ENCODE data around the gene TMEM272.
A peak's percentile ranks its signal among the peaks of the same experiment; 100 is the strongest.

TMEM272 gene

DNA sequence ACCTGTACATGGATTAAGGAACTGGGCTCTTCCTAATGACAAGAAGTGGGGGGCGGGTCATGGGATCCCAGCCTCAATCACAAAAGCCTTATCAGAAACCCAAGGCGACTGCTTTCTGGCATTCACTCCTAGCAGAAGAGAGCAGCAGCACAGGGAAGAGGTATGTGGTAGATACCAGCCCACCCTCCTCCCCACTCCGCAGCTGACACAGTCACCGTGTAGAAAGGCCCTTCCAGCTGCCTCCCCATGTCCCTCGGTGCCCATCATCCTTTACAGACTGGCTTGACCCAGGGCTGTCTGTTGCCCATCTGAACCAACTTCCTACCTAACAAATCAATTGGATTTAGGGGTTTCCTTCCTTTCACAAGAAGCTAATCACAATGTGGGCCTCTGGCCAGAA lies 37.9 kb downstream of the TMEM272 start:
- Histone ChIP-seq H3K27ac (replicated peaks) (no peak overlapping the region), H3K4me3 (replicated peaks; ENCODE audit: insufficient read depth, low read length) (no peak overlapping the region), H3K27me3 (ENCODE audit: insufficient read depth, poor library complexity, severe bottlenecking) (no peaks in the 10 kb centered on the region)
- DNase-seq (ENCODE audit: low read depth in 1 of 2, low spot score in 1 of 2): no peak
- TF ChIP-seq, protein P1, sequence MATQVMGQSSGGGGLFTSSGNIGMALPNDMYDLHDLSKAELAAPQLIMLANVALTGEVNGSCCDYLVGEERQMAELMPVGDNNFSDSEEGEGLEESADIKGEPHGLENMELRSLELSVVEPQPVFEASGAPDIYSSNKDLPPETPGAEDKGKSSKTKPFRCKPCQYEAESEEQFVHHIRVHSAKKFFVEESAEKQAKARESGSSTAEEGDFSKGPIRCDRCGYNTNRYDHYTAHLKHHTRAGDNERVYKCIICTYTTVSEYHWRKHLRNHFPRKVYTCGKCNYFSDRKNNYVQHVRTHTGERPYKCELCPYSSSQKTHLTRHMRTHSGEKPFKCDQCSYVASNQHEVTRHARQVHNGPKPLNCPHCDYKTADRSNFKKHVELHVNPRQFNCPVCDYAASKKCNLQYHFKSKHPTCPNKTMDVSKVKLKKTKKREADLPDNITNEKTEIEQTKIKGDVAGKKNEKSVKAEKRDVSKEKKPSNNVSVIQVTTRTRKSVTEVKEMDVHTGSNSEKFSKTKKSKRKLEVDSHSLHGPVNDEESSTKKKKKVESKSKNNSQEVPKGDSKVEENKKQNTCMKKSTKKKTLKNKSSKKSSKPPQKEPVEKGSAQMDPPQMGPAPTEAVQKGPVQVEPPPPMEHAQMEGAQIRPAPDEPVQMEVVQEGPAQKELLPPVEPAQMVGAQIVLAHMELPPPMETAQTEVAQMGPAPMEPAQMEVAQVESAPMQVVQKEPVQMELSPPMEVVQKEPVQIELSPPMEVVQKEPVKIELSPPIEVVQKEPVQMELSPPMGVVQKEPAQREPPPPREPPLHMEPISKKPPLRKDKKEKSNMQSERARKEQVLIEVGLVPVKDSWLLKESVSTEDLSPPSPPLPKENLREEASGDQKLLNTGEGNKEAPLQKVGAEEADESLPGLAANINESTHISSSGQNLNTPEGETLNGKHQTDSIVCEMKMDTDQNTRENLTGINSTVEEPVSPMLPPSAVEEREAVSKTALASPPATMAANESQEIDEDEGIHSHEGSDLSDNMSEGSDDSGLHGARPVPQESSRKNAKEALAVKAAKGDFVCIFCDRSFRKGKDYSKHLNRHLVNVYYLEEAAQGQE (IDR thresholded peaks at IDR 0.05; ENCODE audit: insufficient replicate concordance, low read depth): no peak
- TF ChIP-seq POLR2AphosphoS5 (IDR thresholded peaks at IDR 0.05; ENCODE audit: low read depth) (no peak), SPI1 (IDR thresholded peaks at IDR 0.05; ENCODE audit: borderline replicate concordance, low read depth) (no peak), GABPA (IDR thresholded peaks at IDR 0.05; ENCODE audit: low read depth) (no peak)
- TF ChIP-seq, protein P2, sequence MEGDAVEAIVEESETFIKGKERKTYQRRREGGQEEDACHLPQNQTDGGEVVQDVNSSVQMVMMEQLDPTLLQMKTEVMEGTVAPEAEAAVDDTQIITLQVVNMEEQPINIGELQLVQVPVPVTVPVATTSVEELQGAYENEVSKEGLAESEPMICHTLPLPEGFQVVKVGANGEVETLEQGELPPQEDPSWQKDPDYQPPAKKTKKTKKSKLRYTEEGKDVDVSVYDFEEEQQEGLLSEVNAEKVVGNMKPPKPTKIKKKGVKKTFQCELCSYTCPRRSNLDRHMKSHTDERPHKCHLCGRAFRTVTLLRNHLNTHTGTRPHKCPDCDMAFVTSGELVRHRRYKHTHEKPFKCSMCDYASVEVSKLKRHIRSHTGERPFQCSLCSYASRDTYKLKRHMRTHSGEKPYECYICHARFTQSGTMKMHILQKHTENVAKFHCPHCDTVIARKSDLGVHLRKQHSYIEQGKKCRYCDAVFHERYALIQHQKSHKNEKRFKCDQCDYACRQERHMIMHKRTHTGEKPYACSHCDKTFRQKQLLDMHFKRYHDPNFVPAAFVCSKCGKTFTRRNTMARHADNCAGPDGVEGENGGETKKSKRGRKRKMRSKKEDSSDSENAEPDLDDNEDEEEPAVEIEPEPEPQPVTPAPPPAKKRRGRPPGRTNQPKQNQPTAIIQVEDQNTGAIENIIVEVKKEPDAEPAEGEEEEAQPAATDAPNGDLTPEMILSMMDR (IDR thresholded peaks at IDR 0.05; ENCODE audit: insufficient read depth, low read length): no peak

DNA sequence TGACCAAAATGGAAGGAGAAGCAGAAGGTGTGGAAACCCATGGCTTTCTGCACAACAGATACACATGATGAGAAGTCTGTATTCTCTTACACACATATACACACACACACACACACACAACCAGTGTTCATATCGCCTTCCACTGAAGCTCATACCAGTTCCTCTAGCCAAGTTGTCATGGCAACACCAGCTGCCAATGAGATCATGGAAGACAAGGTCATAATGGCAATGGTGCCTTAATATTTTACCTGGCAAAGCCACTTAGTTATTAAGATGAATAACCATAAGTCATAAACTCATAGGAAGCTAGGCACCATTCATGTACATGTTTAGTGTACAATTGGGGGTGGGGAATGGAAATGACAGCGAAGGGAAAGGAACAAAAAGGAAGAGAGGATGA lies 38.4 kb downstream of the TMEM272 start:
- Histone ChIP-seq H3K4me3 (replicated peaks; ENCODE audit: insufficient read depth, low read length) (no peak overlapping the region), H3K27me3 (ENCODE audit: insufficient read depth, poor library complexity, severe bottlenecking) (no peaks in the 10 kb centered on the region), H3K27ac (replicated peaks) (no peak overlapping the region)
- TF ChIP-seq POLR2AphosphoS5 (IDR thresholded peaks at IDR 0.05; ENCODE audit: low read depth) (no peak), SPI1 (IDR thresholded peaks at IDR 0.05; ENCODE audit: borderline replicate concordance, low read depth) (no peak), GABPA (IDR thresholded peaks at IDR 0.05; ENCODE audit: low read depth) (no peak)
- TF ChIP-seq, protein P2 (IDR thresholded peaks at IDR 0.05; ENCODE audit: insufficient read depth, low read length): no peak
- TF ChIP-seq, protein P1 (IDR thresholded peaks at IDR 0.05; ENCODE audit: insufficient replicate concordance, low read depth): no peak
- peak in 1 of 2 experiments; percentile 39 for DNase-seq (ENCODE audit: low read depth in 1 of 2, low spot score in 1 of 2)

DNA sequence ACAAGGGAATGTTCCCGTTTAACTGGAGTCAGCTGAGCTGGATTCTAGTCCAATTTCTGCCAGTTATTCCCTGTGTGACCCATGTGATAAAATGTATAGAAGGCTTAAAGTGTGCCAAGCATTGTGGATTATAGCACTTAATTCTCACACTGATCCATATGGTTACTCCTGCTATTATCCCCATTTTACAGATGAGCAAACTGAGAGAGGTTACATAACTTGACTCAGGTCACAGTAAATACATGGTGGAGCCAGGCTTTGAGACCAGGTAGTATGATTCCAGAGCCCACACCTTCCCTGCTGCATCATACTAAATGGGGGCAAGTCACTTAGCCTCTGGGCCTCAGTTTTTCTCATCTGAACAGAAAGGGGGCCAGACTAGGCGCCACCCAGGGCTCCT lies 39.1 kb downstream of the TMEM272 start:
- Histone ChIP-seq H3K27me3 (ENCODE audit: insufficient read depth, poor library complexity, severe bottlenecking) (no peaks in the 10 kb centered on the region), H3K27ac (replicated peaks) (no peak overlapping the region), H3K4me3 (replicated peaks; ENCODE audit: insufficient read depth, low read length) (no peak overlapping the region)
- DNase-seq (ENCODE audit: low read depth in 1 of 2, low spot score in 1 of 2): no peak
- TF ChIP-seq, protein P2 (IDR thresholded peaks at IDR 0.05; ENCODE audit: insufficient read depth, low read length): no peak
- TF ChIP-seq, protein P1 (IDR thresholded peaks at IDR 0.05; ENCODE audit: insufficient replicate concordance, low read depth): no peak
- TF ChIP-seq SPI1 (IDR thresholded peaks at IDR 0.05; ENCODE audit: borderline replicate concordance, low read depth) (no peak), POLR2AphosphoS5 (IDR thresholded peaks at IDR 0.05; ENCODE audit: low read depth) (no peak), GABPA (IDR thresholded peaks at IDR 0.05; ENCODE audit: low read depth) (no peak)

Measured in HL-60 (cell line).